ENCODE results near the gene ARGFX.
"Not testable (repeated sequence)": the region's sequence is repeated elsewhere in the genome, so short reads cannot be mapped to it uniquely, and the experiment has no call there.

Gene ARGFX

GRCh38 chr3:121567649-121568048, at the start of gene ARGFX:
Gene ARGFX (plus strand): TSS chr3:121567949. CDS start chr3:121570714, 2,765 bp downstream.
- no peak for DNase-seq (ENCODE audit: low read depth)

- no peak for DNase-seq (ENCODE audit: low read depth)
These were observed 49.6 kb upstream of the ARGFX start for GRCh38 chr3:121517953-121518655.

GRCh38 chr3:121520510-121520909, 47.2 kb upstream of the ARGFX start:
- DNase-seq (ENCODE audit: low read depth): no peak

- DNase-seq (ENCODE audit: low read depth): peak; percentile 13
These were observed 38.4 kb upstream of the ARGFX start for GRCh38 chr3:121529308-121529707.

- DNase-seq (ENCODE audit: low read depth): no peak
These were observed 36.5 kb upstream of the ARGFX start for GRCh38 chr3:121531269-121531668.

- no peak for DNase-seq (ENCODE audit: low read depth)
These were observed 24.8 kb upstream of the ARGFX start for GRCh38 chr3:121542924-121543323.

GRCh38 chr3:121545049-121545573, 22.6 kb upstream of the ARGFX start:
- no peak for DNase-seq (ENCODE audit: low read depth)

- peak; percentile 90 for DNase-seq (ENCODE audit: low read depth)
These were observed 21.9 kb upstream of the ARGFX start, which contains the start of gene POLQ for GRCh38 chr3:121545574-121546455. Gene POLQ (minus strand): TSS chr3:121545988. CDS start chr3:121545877, 111 bp downstream.

- DNase-seq (ENCODE audit: low read depth): no peak
These were observed 15.4 kb upstream of the ARGFX start for GRCh38 chr3:121552379-121552778.

GRCh38 chr3:121552797-121553196, 15.0 kb upstream of the ARGFX start:
- no peak for DNase-seq (ENCODE audit: low read depth)

GRCh38 chr3:121557426-121557934, 10.3 kb upstream of the ARGFX start:
- no peak for DNase-seq (ENCODE audit: low read depth)

GRCh38 chr3:121562148-121562547, 5.6 kb upstream of the ARGFX start:
- DNase-seq (ENCODE audit: low read depth): no peak

GRCh38 chr3:121566773-121567172, 976 bp upstream of the ARGFX start:
- no peak for DNase-seq (ENCODE audit: low read depth)

GRCh38 chr3:121574449-121574848, 6.7 kb downstream of the ARGFX start:
- no peak for DNase-seq (ENCODE audit: low read depth)

GRCh38 chr3:121581691-121582090, 13.9 kb downstream of the ARGFX start:
- no peak for DNase-seq (ENCODE audit: low read depth)

GRCh38 chr3:121584418-121584817, 16.7 kb downstream of the ARGFX start:
- no peak for DNase-seq (ENCODE audit: low read depth)

- DNase-seq (ENCODE audit: low read depth): no peak
These were observed 25.3 kb downstream of the ARGFX start, which contains the start of gene FBXO40 for GRCh38 chr3:121592856-121593702. Gene FBXO40 (plus strand): TSS chr3:121593379. CDS start chr3:121620576, 27,197 bp downstream.

- not testable (repeated sequence) for DNase-seq (ENCODE audit: low read depth)
These were observed 26.1 kb downstream of the ARGFX start for GRCh38 chr3:121593806-121594205.

GRCh38 chr3:121594850-121595249, 27.1 kb downstream of the ARGFX start:
- no peak for DNase-seq (ENCODE audit: low read depth)

GRCh38 chr3:121595765-121596406, 28.1 kb downstream of the ARGFX start:
- DNase-seq (ENCODE audit: low read depth): no peak

- no peak for DNase-seq (ENCODE audit: low read depth)
These were observed 30.8 kb downstream of the ARGFX start for GRCh38 chr3:121598564-121598963.
